GM21717 (cell line): ENCODE results near the gene RHOBTB1.

ENCODE experiments used
- ATAC-seq: cut with Tn5 transposase; IDR thresholded peaks from one replicate; pipeline ENCODE4 v1.9.1; 2021; ENCODE audit warnings: mild to moderate bottlenecking, moderate library complexity; ENCODE audit not compliant: unreplicated experiment

Gene RHOBTB1

GRCh38 chr10:60823324-60823723 is 120.7 kb downstream of the RHOBTB1 start:
- ATAC-seq: no peak

GRCh38 chr10:60822809-60823208 is 121.2 kb downstream of the RHOBTB1 start:
- ATAC-seq: no peak

GRCh38 chr10:60821656-60822055 is 122.3 kb downstream of the RHOBTB1 start:
- ATAC-seq: no peak

DNA sequence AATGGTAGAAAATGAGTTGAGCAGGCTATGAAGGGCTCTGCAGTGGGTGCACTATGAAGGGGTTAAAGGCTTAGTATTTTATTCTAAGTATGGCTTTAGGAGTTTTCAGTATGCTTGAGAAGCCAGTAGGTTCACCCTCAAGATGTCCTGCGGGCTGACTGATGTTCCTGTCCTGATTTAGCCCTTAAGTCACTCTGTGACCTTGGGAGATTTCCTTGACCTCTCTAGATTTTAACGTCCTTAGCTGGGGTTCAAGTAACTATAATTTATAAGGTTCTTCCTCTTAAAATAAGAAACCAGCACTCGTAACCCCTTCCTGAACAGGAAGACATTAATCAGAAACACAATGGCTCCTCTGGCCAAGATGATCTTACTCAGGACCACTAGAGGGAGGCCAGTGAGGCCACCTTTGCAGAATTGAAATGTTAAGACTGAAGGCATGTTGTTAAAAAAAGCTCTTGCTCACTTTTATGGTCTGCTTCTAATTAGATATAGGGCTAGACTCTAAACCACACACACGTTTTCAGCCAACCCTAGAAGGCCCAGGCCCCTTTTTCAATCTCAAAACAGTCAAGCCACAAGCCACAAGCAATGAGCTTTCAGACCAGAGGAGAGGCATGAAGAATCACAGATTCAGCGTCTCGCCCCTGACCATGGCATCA is 123.8 kb downstream of the RHOBTB1 start:
- ATAC-seq: no peak
